GM20431 (cell line): Measurements from ENCODE around the gene DOCK2.
"Not testable (repeated sequence)": the region's sequence is repeated elsewhere in the genome, so short reads cannot be mapped to it uniquely, and the experiment has no call there.

Experiments
- in situ Hi-C: fragments of 300-500 bp; cut with MseI, MboI; formaldehyde crosslinking; loops from one replicate; pipeline ENCODE4 v1.15.0; 2020; ENCODE audit warnings: low sequenced_read_pairs; ENCODE audit not compliant: unreplicated experiment

DOCK2 gene

GRCh38 chr5:169953196-169953595 is 316.1 kb downstream of the DOCK2 start:
- in situ Hi-C loops: not testable (repeated sequence)

GRCh38 chr5:169954786-169955185 is 317.7 kb downstream of the DOCK2 start:
- in situ Hi-C loops: no loop called here

GRCh38 chr5:169956126-169956525 is 319.1 kb downstream of the DOCK2 start:
- in situ Hi-C loops: no loop called here

- in situ Hi-C loops: no loop called here
These were observed 319.7 kb downstream of the DOCK2 start for GRCh38 chr5:169956756-169957155.

GRCh38 chr5:169958278-169958677 is 321.2 kb downstream of the DOCK2 start:
- in situ Hi-C loops: no loop called here

GRCh38 chr5:169960659-169961058 is 323.6 kb downstream of the DOCK2 start:
- in situ Hi-C loops: no loop called here

- in situ Hi-C loops: no loop called here
These were observed 327.2 kb downstream of the DOCK2 start for GRCh38 chr5:169964246-169964645.

GRCh38 chr5:169970339-169970738 is 333.3 kb downstream of the DOCK2 start:
- in situ Hi-C loops: no loop called here

- in situ Hi-C loops: no loop called here
These were observed 334.1 kb downstream of the DOCK2 start for GRCh38 chr5:169970911-169971765.

GRCh38 chr5:169971780-169972179 is 334.7 kb downstream of the DOCK2 start:
- in situ Hi-C loops: no loop called here

GRCh38 chr5:169973056-169973455 is 336.0 kb downstream of the DOCK2 start:
- in situ Hi-C loops: no loop called here

GRCh38 chr5:169974121-169974770 is 337.2 kb downstream of the DOCK2 start:
- in situ Hi-C loops: no loop called here

- in situ Hi-C loops: no loop called here
These were observed 341.6 kb downstream of the DOCK2 start for GRCh38 chr5:169978714-169979113.

- in situ Hi-C loops: no loop called here
These were observed 342.8 kb downstream of the DOCK2 start for GRCh38 chr5:169979871-169980270.

- in situ Hi-C loops: no loop called here
These were observed 343.5 kb downstream of the DOCK2 start, which contains the start of gene INSYN2B for GRCh38 chr5:169980418-169981053. Gene INSYN2B, minus strand, starts transcription at chr5:169980495. Its CDS starts 96,597 bp downstream, at chr5:169883898.

GRCh38 chr5:169988206-169988605 is 351.1 kb downstream of the DOCK2 start:
- in situ Hi-C loops: no loop called here

- in situ Hi-C loops: no loop called here
These were observed 351.9 kb downstream of the DOCK2 start for GRCh38 chr5:169988947-169989346.

GRCh38 chr5:169989365-169989764 is 352.3 kb downstream of the DOCK2 start:
- in situ Hi-C loops: no loop called here

- in situ Hi-C loops: no loop called here
These were observed 354.2 kb downstream of the DOCK2 start for GRCh38 chr5:169991115-169991869.

- in situ Hi-C loops: no loop called here
These were observed 355.9 kb downstream of the DOCK2 start for GRCh38 chr5:169992789-169993484.
